HepG2 (cell line): ENCODE results near the gene SLC27A1. TPM values are rescaled to one million over a fixed set of nuclear protein-coding genes. Genes with fewer than 3 reads are reported as not detected.
A peak's percentile ranks its signal among the peaks of the same experiment; 100 is the strongest.
"Not testable (repeated sequence)": the region's sequence is repeated elsewhere in the genome, so short reads cannot be mapped to it uniquely, and the experiment has no call there.

Experiments used
- ATAC-seq: fragments of 200-7000 bp; cut with Tn5 transposase; 3 replicates; pipeline ENCODE4 v1.9.1; 2020; ENCODE audit warnings: mild to moderate bottlenecking, moderate library complexity
- BruUV-seq: library from RNA; stranded (reverse); fragments of 400-500 nt; replicated peaks from 2 replicates; lab custom pipeline; 2021; lab: Mats Ljungman, UMichigan
- CTCF ChIA-PET: fragments of 300-600 bp; formaldehyde crosslinking; extraction: SDS; loops from one replicate; lab custom pipeline; 2021; ENCODE audit warnings: low total read pairs, inconsistent platforms, low intra/inter-chr PET ratio; lab: Yijun Ruan, JAX
- POLR2A ChIA-PET: fragments of 350-600 bp; sonication (Branson Sonifier 250); formaldehyde crosslinking; loops from one replicate; lab custom pipeline; 2020; ENCODE audit warnings: antibody characterized with exemption, inconsistent platforms; lab: Yijun Ruan, JAX
- DNase-seq: peaks from one replicate; pipeline ENCODE4 v3.0.0-alpha.2; 2015; ENCODE audit warnings: low spot score
- FAIRE-seq: peaks from 3 replicates; lab custom pipeline; 2011; peaks lifted over from hg19 to GRCh38; lab: Jason Lieb, UNC
- H2AFZ ChIP-seq: one replicate; pipeline ENCODE4 v1.6.1; 2011; ENCODE audit warnings: low read length, inconsistent platforms
- H3K27ac ChIP-seq: fragments of 300-600 bp; 3 replicates; pipeline ENCODE4 v1.8.0; 2011; ENCODE audit warnings: mixed run types, mild to moderate bottlenecking, mixed read lengths, low read length, inconsistent platforms; ENCODE audit not compliant: insufficient read depth; ENCODE audit errors: extremely low read length
- H3K27me3 ChIP-seq, 2 experiments: fragments of 200-600 bp in 1 of 2; 2 replicates in 1 of 2; 3 replicates in 1 of 2; pipeline versions ENCODE4 v1.6.0 to v1.8.0; 2011; ENCODE audit warnings: low read length in 2 of 2, mild to moderate bottlenecking in 2 of 2, moderate library complexity in 2 of 2, inconsistent platforms in 1 of 2; ENCODE audit not compliant: insufficient read depth in 2 of 2, control insufficient read depth in 1 of 2
- H3K36me3 ChIP-seq, 2 experiments: fragments of 200-600 bp in 1 of 2; replicated peaks in 1 of 2; 2 replicates in 1 of 2; 3 replicates in 1 of 2; pipeline versions ENCODE4 v1.5.1 to v1.8.0; 2011; ENCODE audit warnings: low read length in 2 of 2, inconsistent platforms in 1 of 2; ENCODE audit not compliant: insufficient read depth in 2 of 2, control insufficient read depth in 1 of 2
- H3K4me1 ChIP-seq: 2 replicates; pipeline ENCODE4 v1.5.1; 2012; ENCODE audit warnings: low read length, inconsistent platforms; ENCODE audit not compliant: insufficient read depth
- H3K4me2 ChIP-seq: 2 replicates; pipeline ENCODE4 v1.6.0; 2011; ENCODE audit warnings: low read depth, low read length, inconsistent platforms
- H3K4me3 ChIP-seq, 3 experiments: fragments of 200-600 bp in 1 of 3; sonication (generic), shearing (Covaris generic) in 1 of 3; replicated peaks in 1 of 3; 2 replicates each; pipeline ENCODE4 v1.5.1; 2011 to 2016; ENCODE audit warnings: low read length in 3 of 3, inconsistent platforms in 2 of 3, low read depth in 2 of 3, mild to moderate bottlenecking in 2 of 3, control low read depth in 1 of 3, mixed read lengths in 1 of 3; ENCODE audit not compliant: insufficient read depth in 1 of 3
- H3K79me2 ChIP-seq: one replicate; pipeline ENCODE4 v1.6.1; 2011; ENCODE audit warnings: low read length, inconsistent platforms; ENCODE audit not compliant: insufficient read depth
- H3K9ac ChIP-seq: 2 replicates; pipeline ENCODE4 v1.6.0; 2011; ENCODE audit warnings: mild to moderate bottlenecking, low read depth, low read length, inconsistent platforms; ENCODE audit not compliant: insufficient read depth
- H3K9me3 ChIP-seq: 2 replicates; pipeline ENCODE4 v1.5.1; 2012; ENCODE audit warnings: mild to moderate bottlenecking, low read length
- H4K20me1 ChIP-seq: 2 replicates; pipeline ENCODE4 v1.6.0; 2011; ENCODE audit warnings: inconsistent platforms, mild to moderate bottlenecking, low read length, moderate library complexity; ENCODE audit not compliant: insufficient read depth
- ATF2 ChIP-seq: sonication (generic); formaldehyde crosslinking; IDR thresholded peaks from 2 replicates; pipeline ENCODE4 v1.4.0; 2020; ENCODE audit warnings: missing genetic modification reagents
- HDAC1 ChIP-seq: sonication (generic); formaldehyde crosslinking; IDR thresholded peaks from 2 replicates; pipeline ENCODE4 v1.5.1; 2020; ENCODE audit warnings: mild to moderate bottlenecking, missing genetic modification reagents
- KAT7 ChIP-seq: IDR thresholded peaks from 2 replicates; pipeline ENCODE4 v1.6.1; 2018; ENCODE audit warnings: borderline replicate concordance, missing compliant biosample characterization
- NFYC ChIP-seq: IDR thresholded peaks from 2 replicates; pipeline ENCODE4 v1.6.1; 2016; ENCODE audit warnings: missing genetic modification reagents, missing compliant biosample characterization
- SNAPC5 ChIP-seq: sonication (generic); formaldehyde crosslinking; IDR thresholded peaks from 2 replicates; pipeline ENCODE4 v1.8.1; 2023; ENCODE audit warnings: mild to moderate bottlenecking, missing genetic modification reagents, borderline replicate concordance
- ZNF451 ChIP-seq: sonication (generic); formaldehyde crosslinking; IDR thresholded peaks from 2 replicates; pipeline ENCODE4 v1.5.0; 2020; ENCODE audit warnings: mild to moderate bottlenecking, missing genetic modification reagents
- ZNF614 ChIP-seq: IDR thresholded peaks from 2 replicates; pipeline ENCODE4 v1.6.1; 2018; ENCODE audit warnings: missing biosample characterization, missing genetic modification reagents, inconsistent platforms, borderline replicate concordance
- WGBS: methylation state at CpG from one replicate; pipeline ENCODE4 v1.1.6; 2017; ENCODE audit warnings: low lambda C conversion rate; 5-methylcytosine and 5-hydroxymethylcytosine counted together
- in situ Hi-C: cut with HindIII; loops from 2 replicates; pipeline ENCODE4 v1.10.0; 2017; ENCODE audit warnings: low pct_unique_long_range_greater_than_20kb; ENCODE audit not compliant: extremely low pct_ligation_motif_present
- intact Hi-C: fragments of 100-400 bp; cut with micrococcal nuclease; formaldehyde crosslinking; loops from one replicate; pipeline ENCODE4 v1.10.0; 2022; ENCODE audit not compliant: unreplicated experiment
- polyA plus RNA-seq, 8 experiments: library from polyadenylated mRNA; depleted of rRNA in 3 of 8; stranded (reverse) in 7 of 8; unstranded in 1 of 8; fragments of >200 nt; fragmentation: Illumina TruSeq in 4 of 8; extraction: Trizol in 4 of 8; gene quantifications; 2 replicates each; pipeline versions ENCODE4 v1.2.1 to v1.2.3, GENCODE V29; 2011 to 2016; ENCODE audit warnings: low read depth in 4 of 8, missing spikeins in 1 of 8, mixed read lengths in 1 of 8; ENCODE audit not compliant: insufficient read depth in 1 of 8
- total RNA-seq, 5 experiments: library from RNA; depleted of rRNA; stranded (reverse); fragments of >200 nt; fragmentation: Illumina TruSeq; extraction: Trizol; gene quantifications; 2 replicates each; pipeline ENCODE4 v1.2.3, GENCODE V29; 2016; ENCODE audit warnings: low read depth in 1 of 5
- TF ChIP-seq, protein P1 (sequence below): sonication (generic); formaldehyde crosslinking; IDR thresholded peaks from 2 replicates; pipeline ENCODE4 v1.5.0; 2020; ENCODE audit warnings: mild to moderate bottlenecking, missing genetic modification reagents

The SLC27A1 gene
- total and polyA plus RNA-seq, 2 of the 13 experiments (the other 11 are each of a cell fraction or from before 2014, with no cell fraction given), result 4.1 to 8.8 TPM

DNA sequence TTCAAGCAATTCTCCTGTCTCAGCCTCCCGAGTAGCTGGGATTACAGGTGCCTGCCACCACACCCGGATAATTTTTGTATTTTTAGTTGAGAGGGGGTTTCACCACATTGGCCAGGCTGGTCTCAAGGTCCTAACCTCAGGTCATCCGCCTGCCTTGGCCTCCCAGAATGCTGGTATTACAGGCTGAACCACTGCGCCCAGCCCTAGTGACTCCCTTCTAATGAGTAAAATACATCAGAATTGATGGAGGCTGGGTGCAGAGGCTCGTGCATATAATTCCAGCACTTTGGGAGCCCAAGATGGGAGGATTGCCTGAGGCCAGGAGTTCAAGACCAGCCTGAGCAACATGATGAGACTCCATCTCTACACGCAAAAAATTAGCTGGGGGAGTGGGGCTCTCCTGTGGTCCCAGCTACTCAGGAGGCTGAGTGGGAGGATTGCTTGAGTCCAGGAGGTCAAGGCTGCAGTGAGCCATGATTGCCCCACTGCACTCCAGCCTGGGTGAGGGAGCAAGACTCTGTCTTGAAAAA, 4.8 kb downstream of the SLC27A1 start:
- 82% methylated on average over 5 of the region's 6 CpGs for WGBS
- CTCF ChIA-PET, in situ Hi-C loops, H3K79me2 ChIP-seq, BruUV-seq, DNase-seq, H3K4me3 ChIP-seq, ATAC-seq, H2AFZ ChIP-seq, H3K9me3 ChIP-seq, FAIRE-seq, intact Hi-C loops, H3K36me3 ChIP-seq, H4K20me1 ChIP-seq, H3K27me3 ChIP-seq: not testable (repeated sequence)
- H3K27ac ChIP-seq, result peak overlapping the region; percentile 71
- TF ChIP-seq SNAPC5 (CRISPR knock-in tag) (0 out of 2 replicates have a peak, but pooled peaks have one; percentile 46), ZNF451 (CRISPR knock-in tag) (0 out of 2 replicates have a peak, but pooled peaks have one; percentile 3), NFYC (CRISPR knock-in tag) (0 out of 2 replicates have a peak, but pooled peaks have one; percentile 4), KAT7 (0 out of 2 replicates have a peak, but pooled peaks have one; percentile 53), HDAC1 (CRISPR knock-in tag) (peak; percentile 29), ATF2 (CRISPR knock-in tag) (0 out of 2 replicates have a peak, but pooled peaks have one; percentile 9), ZNF614 (peak; percentile 7; the same call in 1 of the 2 replicates)
- TF ChIP-seq, protein P1, sequence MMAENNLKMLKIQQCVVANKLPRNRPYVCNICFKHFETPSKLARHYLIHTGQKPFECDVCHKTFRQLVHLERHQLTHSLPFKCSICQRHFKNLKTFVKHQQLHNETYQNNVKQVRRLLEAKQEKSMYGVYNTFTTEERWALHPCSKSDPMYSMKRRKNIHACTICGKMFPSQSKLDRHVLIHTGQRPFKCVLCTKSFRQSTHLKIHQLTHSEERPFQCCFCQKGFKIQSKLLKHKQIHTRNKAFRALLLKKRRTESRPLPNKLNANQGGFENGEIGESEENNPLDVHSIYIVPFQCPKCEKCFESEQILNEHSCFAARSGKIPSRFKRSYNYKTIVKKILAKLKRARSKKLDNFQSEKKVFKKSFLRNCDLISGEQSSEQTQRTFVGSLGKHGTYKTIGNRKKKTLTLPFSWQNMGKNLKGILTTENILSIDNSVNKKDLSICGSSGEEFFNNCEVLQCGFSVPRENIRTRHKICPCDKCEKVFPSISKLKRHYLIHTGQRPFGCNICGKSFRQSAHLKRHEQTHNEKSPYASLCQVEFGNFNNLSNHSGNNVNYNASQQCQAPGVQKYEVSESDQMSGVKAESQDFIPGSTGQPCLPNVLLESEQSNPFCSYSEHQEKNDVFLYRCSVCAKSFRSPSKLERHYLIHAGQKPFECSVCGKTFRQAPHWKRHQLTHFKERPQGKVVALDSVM (CRISPR knock-in tag), result peak; percentile 90
- POLR2A ChIA-PET, result interaction anchor here (1.0 to 1.1 kb wide), 2 partner anchors 9 to 23 kb away, joined by 3 to 4 read pairs; no protein-coding TSS in a partner anchor
- H3K9ac ChIP-seq, result peak overlapping the region; percentile 50
- H3K4me2 ChIP-seq, result peak overlapping the region; percentile 52
- H3K4me1 ChIP-seq, result peaks cover 55% of the 10 kb centered on the region
